Glutamatergic neuron (in vitro differentiated cells): ENCODE data around the gene CFAP100. TPM values are rescaled to one million over a fixed set of nuclear protein-coding genes. Genes with fewer than 3 reads are reported as not detected.

Source experiments
- DNase-seq: peaks from one replicate; pipeline ENCODE4 v3.0.0; 2022
- H3K27ac Mint-ChIP-seq: one replicate; pipeline ENCODE4 v1.8.0; 2020; ENCODE audit warnings: mild to moderate bottlenecking, mixed read lengths, inconsistent platforms; ENCODE audit not compliant: unreplicated experiment
- H3K27me3 Mint-ChIP-seq: one replicate; pipeline ENCODE4 v1.8.0; 2020; ENCODE audit warnings: mild to moderate bottlenecking, moderate library complexity, mixed read lengths, inconsistent platforms; ENCODE audit not compliant: unreplicated experiment
- H3K36me3 Mint-ChIP-seq: one replicate; pipeline ENCODE4 v1.8.0; 2020; ENCODE audit warnings: mild to moderate bottlenecking, mixed read lengths, inconsistent platforms; ENCODE audit not compliant: unreplicated experiment
- H3K4me1 Mint-ChIP-seq: one replicate; pipeline ENCODE4 v1.8.0; 2020; ENCODE audit warnings: mild to moderate bottlenecking, low read depth, mixed read lengths, inconsistent platforms; ENCODE audit not compliant: unreplicated experiment
- H3K4me3 Mint-ChIP-seq: one replicate; pipeline ENCODE4 v1.8.0; 2020; ENCODE audit warnings: mild to moderate bottlenecking, mixed read lengths, inconsistent platforms; ENCODE audit not compliant: unreplicated experiment
- H3K9me3 Mint-ChIP-seq: one replicate; pipeline ENCODE4 v1.8.0; 2020; ENCODE audit warnings: mild to moderate bottlenecking, moderate library complexity, mixed read lengths, inconsistent platforms; ENCODE audit not compliant: unreplicated experiment
- CTCF ChIP-seq: fragments of 200-600 bp; sonication (generic); IDR thresholded peaks from one replicate; pipeline ENCODE4 v1.5.0; 2021; ENCODE audit not compliant: partially characterized antibody, unreplicated experiment
- total RNA-seq: library from RNA; stranded (reverse); fragmentation: NEBNext Ultra II Directional; extraction: Animal tissue kit (Norgen Biotek cat#: 25700); gene quantifications from one replicate; pipeline ENCODE4 v1.2.1, GENCODE V29; 2021; ENCODE audit not compliant: unreplicated experiment

Gene CFAP100
- total RNA-seq, 1 donor from 2014 or later = not detected

GRCh38 chr3:126479642-126480041, 84.9 kb downstream of the CFAP100 start:
- H3K9me3 Mint-ChIP-seq = peaks cover 7% of the 10 kb centered on the region
- no peak overlapping the region for H3K27ac Mint-ChIP-seq

DNA sequence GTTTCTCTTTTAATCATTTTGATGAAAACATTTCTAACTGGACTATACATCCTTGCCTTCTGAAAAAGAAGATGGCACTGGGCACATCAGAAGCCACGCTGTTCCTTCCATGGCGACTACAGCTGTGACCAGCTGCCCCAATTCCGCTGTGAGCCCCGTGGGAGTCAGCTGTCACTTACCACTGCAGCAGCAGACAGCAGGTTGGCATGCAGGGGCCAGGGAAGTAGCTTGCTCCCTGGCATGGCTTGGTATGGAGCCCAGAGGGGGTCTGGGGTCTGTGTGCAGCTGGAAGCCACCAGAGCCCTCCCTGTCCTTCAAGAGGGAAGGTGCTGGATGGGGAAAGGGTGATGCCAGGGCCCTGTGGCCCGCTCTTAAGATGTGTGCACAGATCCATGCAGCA, 85.5 kb downstream of the CFAP100 start:
- no peak for TF ChIP-seq CTCF
- no peaks in the 10 kb centered on the region for H3K36me3 Mint-ChIP-seq
- no peak for DNase-seq
- peaks cover 7% of the 10 kb centered on the region for H3K9me3 Mint-ChIP-seq
- H3K27me3 Mint-ChIP-seq = peaks cover 12% of the 10 kb centered on the region
- H3K4me1 Mint-ChIP-seq = peaks cover 26% of the 10 kb centered on the region
- no peak overlapping the region for H3K27ac Mint-ChIP-seq
- no peak overlapping the region for H3K4me3 Mint-ChIP-seq

More at GRCh38 chr3:126479642-126480041, 84.9 kb downstream of the CFAP100 start:
- H3K4me1 Mint-ChIP-seq = peaks cover 21% of the 10 kb centered on the region
- no peak overlapping the region for H3K4me3 Mint-ChIP-seq
- no peaks in the 10 kb centered on the region for H3K36me3 Mint-ChIP-seq
- no peak for TF ChIP-seq CTCF
- DNase-seq = no peak
- peaks cover 12% of the 10 kb centered on the region for H3K27me3 Mint-ChIP-seq

DNA sequence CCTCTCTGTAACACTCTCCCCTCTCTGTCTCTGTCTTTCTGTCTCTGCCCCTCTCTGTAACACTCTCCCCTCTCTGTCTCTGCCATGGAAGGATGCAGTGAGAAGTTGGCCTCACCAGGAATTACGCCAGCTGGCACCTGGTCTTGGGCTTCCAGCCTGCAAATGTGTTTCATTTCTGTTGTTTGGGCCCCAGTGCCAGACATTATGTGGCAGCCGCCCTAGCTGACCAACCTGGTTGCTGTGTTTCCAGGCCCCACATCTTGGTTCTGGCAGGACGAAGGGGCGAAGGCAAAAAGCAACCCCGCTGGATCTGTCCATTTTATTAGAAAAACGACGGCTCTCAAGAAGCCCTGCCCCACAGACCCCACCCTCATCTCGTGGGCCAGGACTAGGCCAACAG, 86.2 kb downstream of the CFAP100 start:
- no peak overlapping the region for H3K4me3 Mint-ChIP-seq
- peaks cover 28% of the 10 kb centered on the region for H3K4me1 Mint-ChIP-seq
- peaks cover 12% of the 10 kb centered on the region for H3K27me3 Mint-ChIP-seq
- DNase-seq = no peak
- peak overlapping the region; percentile 31 for H3K27ac Mint-ChIP-seq
- no peaks in the 10 kb centered on the region for H3K36me3 Mint-ChIP-seq
- peaks cover 7% of the 10 kb centered on the region for H3K9me3 Mint-ChIP-seq
- no peak for TF ChIP-seq CTCF

DNA sequence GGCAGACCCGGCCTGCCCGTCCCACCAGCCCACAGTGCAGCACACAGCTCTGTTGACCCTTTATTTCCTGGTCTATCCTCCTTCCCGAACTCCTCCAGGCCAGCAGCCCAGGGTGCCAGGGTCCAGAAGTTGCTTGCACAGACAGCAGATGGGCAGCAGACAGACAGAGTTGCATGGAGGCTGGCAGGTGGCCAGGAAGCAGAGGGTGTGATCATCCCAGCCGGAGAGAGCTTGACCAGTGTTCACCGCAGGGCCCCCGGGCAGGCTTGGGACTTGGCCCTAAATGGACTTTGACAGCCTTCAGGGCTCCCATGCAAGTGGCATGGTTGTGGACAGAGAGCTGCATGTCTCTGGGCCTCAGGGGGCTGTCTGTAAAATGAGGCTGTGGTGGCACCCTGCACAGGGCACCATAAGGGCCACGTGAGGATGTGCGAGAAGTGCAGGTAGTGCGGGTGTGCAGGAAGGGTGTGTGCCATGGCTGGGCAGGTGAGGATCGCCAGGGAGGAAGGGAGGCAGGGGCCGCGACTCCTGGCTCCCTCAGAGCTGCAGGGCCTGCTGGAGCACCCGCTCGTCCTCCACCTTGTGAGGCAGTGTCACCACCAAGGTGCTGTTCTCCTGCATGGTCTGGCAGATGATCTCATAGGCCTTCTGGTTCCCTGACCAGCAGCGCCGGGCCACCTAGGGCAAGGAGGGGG, 87.2 kb downstream of the CFAP100 start:
- peaks cover 31% of the 10 kb centered on the region for H3K4me1 Mint-ChIP-seq
- peaks cover 5% of the 10 kb centered on the region for H3K9me3 Mint-ChIP-seq
- no peak overlapping the region for H3K27ac Mint-ChIP-seq
- H3K4me3 Mint-ChIP-seq = peak overlapping the region; percentile 25
- no peak for TF ChIP-seq CTCF
- DNase-seq = no peak
- no peaks in the 10 kb centered on the region for H3K36me3 Mint-ChIP-seq
- peaks cover 8% of the 10 kb centered on the region for H3K27me3 Mint-ChIP-seq

- Mint-ChIP-seq H3K9me3 (peaks cover 3% of the 10 kb centered on the region), H3K27me3 (peaks cover 6% of the 10 kb centered on the region), H3K4me3 (no peak overlapping the region), H3K36me3 (no peaks in the 10 kb centered on the region), H3K4me1 (peaks cover 29% of the 10 kb centered on the region), H3K27ac (no peak overlapping the region)
- DNase-seq = no peak
- no peak for TF ChIP-seq CTCF
These were observed 88.0 kb downstream of the CFAP100 start for GRCh38 chr3:126482503-126483255.
